Measurements from ENCODE around the gene CCNB2. TPM values are rescaled to one million over a fixed set of nuclear protein-coding genes. Genes with fewer than 3 reads are reported as not detected.

CCNB2 gene
- polyA plus RNA-seq, 1 donor from 2014 or later: 4.4 TPM

DNA sequence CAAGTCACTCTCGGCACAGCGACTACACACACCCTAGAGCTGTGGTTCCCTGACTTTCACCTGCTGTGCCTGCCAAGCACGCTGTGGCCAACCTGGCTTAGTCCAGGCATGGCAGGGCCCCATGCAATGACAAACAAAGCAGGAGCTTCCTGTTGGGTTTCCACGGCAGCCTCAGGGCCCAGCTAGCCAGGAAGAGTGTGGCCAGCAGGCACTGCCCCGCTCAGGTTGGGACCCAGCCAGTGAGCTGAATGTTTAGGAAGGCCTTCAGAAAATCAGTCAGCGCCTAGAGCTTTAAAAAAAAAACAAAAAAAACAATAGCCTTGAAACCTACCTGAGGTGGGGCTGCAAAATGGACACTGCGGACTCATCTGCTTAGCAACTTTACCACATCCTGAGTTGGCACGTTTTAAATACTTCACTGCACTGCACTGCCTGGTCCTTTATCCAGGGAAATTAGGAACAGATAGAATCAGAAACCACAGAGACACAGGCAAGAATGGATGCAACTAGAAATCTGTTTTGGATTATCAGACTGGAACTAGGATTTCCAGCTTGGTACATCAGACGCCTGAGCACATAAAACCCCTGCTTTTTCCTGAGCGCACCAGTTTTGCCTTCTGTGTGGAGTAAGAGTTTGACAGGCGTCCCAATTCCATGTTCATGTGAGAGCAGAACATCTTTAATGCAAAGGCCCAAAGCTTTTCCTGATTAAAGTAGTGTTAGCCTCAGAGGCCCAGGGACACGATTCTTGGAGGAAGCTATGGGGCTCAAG, 65.5 kb downstream of the CCNB2 start:
- H3K79me2 ChIP-seq (replicated peaks; ENCODE audit: insufficient read depth, low read length): no peaks in the 10 kb centered on the region
- no peaks in the 10 kb centered on the region for H3K9me3 ChIP-seq (ENCODE audit: low read length)
- H3K4me2 ChIP-seq (ENCODE audit: low read length): no peak overlapping the region
- no peak overlapping the region for H2AFZ ChIP-seq (ENCODE audit: low read depth, low read length)
- H3K27me3 ChIP-seq (ENCODE audit: insufficient read depth, low read depth, low read length): no peaks in the 10 kb centered on the region
- no peaks in the 10 kb centered on the region for H4K20me1 ChIP-seq (ENCODE audit: insufficient read depth)
- no peak overlapping the region for H3K9ac ChIP-seq (ENCODE audit: low read length)
- TF ChIP-seq EZH2 (IDR thresholded peaks at IDR 0.05; ENCODE audit: borderline replicate concordance, insufficient read depth, low read length, poor library complexity, severe bottlenecking) (no peak), RAD21 (conservative IDR thresholded peaks at IDR 0.05) (no peak), MXI1 (conservative IDR thresholded peaks at IDR 0.05; ENCODE audit: poor library complexity, severe bottlenecking) (no peak), EP300 (conservative IDR thresholded peaks at IDR 0.05; ENCODE audit: poor library complexity, severe bottlenecking) (no peak), TAF1 (IDR thresholded peaks at IDR 0.05; ENCODE audit: low read depth) (no peak), POLR2AphosphoS5 (IDR thresholded peaks at IDR 0.05) (no peak), SMC3 (conservative IDR thresholded peaks at IDR 0.05; ENCODE audit: poor library complexity) (no peak), CTCF (IDR thresholded peaks at IDR 0.05; ENCODE audit: poor library complexity, severe bottlenecking) (no peak)
- TF ChIP-seq, protein P1, sequence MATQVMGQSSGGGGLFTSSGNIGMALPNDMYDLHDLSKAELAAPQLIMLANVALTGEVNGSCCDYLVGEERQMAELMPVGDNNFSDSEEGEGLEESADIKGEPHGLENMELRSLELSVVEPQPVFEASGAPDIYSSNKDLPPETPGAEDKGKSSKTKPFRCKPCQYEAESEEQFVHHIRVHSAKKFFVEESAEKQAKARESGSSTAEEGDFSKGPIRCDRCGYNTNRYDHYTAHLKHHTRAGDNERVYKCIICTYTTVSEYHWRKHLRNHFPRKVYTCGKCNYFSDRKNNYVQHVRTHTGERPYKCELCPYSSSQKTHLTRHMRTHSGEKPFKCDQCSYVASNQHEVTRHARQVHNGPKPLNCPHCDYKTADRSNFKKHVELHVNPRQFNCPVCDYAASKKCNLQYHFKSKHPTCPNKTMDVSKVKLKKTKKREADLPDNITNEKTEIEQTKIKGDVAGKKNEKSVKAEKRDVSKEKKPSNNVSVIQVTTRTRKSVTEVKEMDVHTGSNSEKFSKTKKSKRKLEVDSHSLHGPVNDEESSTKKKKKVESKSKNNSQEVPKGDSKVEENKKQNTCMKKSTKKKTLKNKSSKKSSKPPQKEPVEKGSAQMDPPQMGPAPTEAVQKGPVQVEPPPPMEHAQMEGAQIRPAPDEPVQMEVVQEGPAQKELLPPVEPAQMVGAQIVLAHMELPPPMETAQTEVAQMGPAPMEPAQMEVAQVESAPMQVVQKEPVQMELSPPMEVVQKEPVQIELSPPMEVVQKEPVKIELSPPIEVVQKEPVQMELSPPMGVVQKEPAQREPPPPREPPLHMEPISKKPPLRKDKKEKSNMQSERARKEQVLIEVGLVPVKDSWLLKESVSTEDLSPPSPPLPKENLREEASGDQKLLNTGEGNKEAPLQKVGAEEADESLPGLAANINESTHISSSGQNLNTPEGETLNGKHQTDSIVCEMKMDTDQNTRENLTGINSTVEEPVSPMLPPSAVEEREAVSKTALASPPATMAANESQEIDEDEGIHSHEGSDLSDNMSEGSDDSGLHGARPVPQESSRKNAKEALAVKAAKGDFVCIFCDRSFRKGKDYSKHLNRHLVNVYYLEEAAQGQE (IDR thresholded peaks at IDR 0.05; ENCODE audit: borderline replicate concordance): no peak
- H3K36me3 ChIP-seq (ENCODE audit: insufficient read depth, low read length): no peaks in the 10 kb centered on the region
- H3K27ac ChIP-seq (ENCODE audit: low read length): no peak overlapping the region
- no peaks in the 10 kb centered on the region for H3K9me2 ChIP-seq (ENCODE audit: insufficient read depth, low read length)
- no peak overlapping the region for H3K4me3 ChIP-seq (ENCODE audit: low read length)
- no peaks in the 10 kb centered on the region for H3F3A ChIP-seq (ENCODE audit: insufficient read depth, low read length, poor library complexity, severe bottlenecking)

GRCh38 chr15:59171067-59171397, 66.1 kb downstream of the CCNB2 start:
- Histone ChIP-seq H4K20me1 (ENCODE audit: insufficient read depth) (no peaks in the 10 kb centered on the region), H3F3A (ENCODE audit: insufficient read depth, low read length, poor library complexity, severe bottlenecking) (no peaks in the 10 kb centered on the region), H3K9ac (ENCODE audit: low read length) (no peak overlapping the region), H3K4me3 (ENCODE audit: low read length) (no peak overlapping the region), H3K9me3 (ENCODE audit: low read length) (no peaks in the 10 kb centered on the region), H3K9me2 (ENCODE audit: insufficient read depth, low read length) (no peaks in the 10 kb centered on the region), H3K79me2 (replicated peaks; ENCODE audit: insufficient read depth, low read length) (no peaks in the 10 kb centered on the region), H3K27me3 (ENCODE audit: insufficient read depth, low read depth, low read length) (no peaks in the 10 kb centered on the region), H3K27ac (ENCODE audit: low read length) (no peak overlapping the region), H2AFZ (ENCODE audit: low read depth, low read length) (no peak overlapping the region), H3K4me2 (ENCODE audit: low read length) (no peak overlapping the region), H3K36me3 (ENCODE audit: insufficient read depth, low read length) (no peaks in the 10 kb centered on the region)
- no peak for TF ChIP-seq CTCF (IDR thresholded peaks at IDR 0.05; ENCODE audit: poor library complexity, severe bottlenecking)
- TF ChIP-seq MXI1 (conservative IDR thresholded peaks at IDR 0.05; ENCODE audit: poor library complexity, severe bottlenecking): no peak
- TF ChIP-seq SMC3 (conservative IDR thresholded peaks at IDR 0.05; ENCODE audit: poor library complexity): no peak
- no peak for TF ChIP-seq TAF1 (IDR thresholded peaks at IDR 0.05; ENCODE audit: low read depth)
- no peak for TF ChIP-seq RAD21 (conservative IDR thresholded peaks at IDR 0.05)
- TF ChIP-seq EZH2 (IDR thresholded peaks at IDR 0.05; ENCODE audit: borderline replicate concordance, insufficient read depth, low read length, poor library complexity, severe bottlenecking): no peak
- no peak for TF ChIP-seq EP300 (conservative IDR thresholded peaks at IDR 0.05; ENCODE audit: poor library complexity, severe bottlenecking)
- TF ChIP-seq POLR2AphosphoS5 (IDR thresholded peaks at IDR 0.05): no peak
- TF ChIP-seq, protein P1 (IDR thresholded peaks at IDR 0.05; ENCODE audit: borderline replicate concordance): no peak

All from neural cell (in vitro differentiated cells).